ENCODE data around the gene PLGRKT.
"Not testable (repeated sequence)": the region's sequence is repeated elsewhere in the genome, so short reads cannot be mapped to it uniquely, and the experiment has no call there.

Gene PLGRKT

GRCh38 chr9:5437254-5438216 lies at the start of gene PLGRKT:
TSS of gene PLGRKT (minus strand) at chr9:5437925. CDS start at chr9:5431977, 5,948 bp downstream.
- DNase-seq (ENCODE audit: low spot score) (peak; percentile 90), FAIRE-seq (peak; percentile 80)

DNA sequence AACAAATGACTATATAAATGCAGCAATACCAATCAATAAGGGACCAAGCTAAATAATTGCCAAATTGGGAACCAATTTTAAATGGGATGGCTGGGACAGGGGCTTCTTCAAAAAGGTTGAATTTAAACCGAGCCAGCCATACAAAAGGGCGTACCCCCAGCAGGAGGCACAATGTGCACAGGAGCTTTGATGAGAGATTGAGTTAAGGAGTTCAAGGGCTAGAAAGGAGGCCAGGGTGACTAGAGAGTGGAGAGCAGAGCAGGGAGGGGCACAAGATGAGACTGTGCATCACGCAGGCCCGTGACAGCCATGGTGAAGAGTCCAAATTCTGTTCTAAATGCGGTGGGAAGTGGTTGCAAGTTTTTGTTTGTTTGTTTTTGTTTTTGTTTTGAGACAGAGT lies 49.3 kb upstream of the PLGRKT start:
- DNase-seq (ENCODE audit: low spot score) (no peak), FAIRE-seq (no peak)

DNA sequence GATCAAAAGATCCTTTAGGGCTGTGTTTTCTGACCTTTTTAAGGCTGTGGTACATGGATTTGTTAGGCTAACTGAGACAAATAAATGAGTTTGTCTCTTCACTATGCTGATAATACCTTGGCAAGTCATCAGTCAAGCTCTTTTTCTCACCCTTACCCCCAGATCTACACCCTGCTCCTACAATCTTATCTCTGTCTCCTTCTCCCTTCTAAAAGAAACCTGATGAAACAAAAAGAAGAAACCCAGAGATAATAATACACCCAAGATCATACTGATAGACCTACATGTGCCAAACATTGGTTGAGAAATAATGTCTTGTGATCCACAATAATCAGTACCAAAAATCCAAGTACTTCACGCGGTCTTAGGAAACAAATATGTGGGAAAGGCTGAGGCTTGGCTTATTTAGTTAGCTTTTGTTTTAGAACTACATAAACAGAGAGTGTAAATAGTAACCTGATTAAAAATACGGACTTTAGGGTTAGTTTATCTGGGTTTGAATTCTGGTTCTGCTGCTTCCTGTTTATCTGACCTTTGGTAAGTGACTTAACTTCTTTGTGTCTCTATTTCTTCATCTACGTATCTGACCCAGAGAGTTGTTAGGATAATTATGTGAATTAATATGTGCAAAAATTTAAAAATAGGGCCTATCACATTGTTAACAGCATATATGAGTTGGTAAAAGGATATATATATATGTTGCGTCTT lies 47.8 kb upstream of the PLGRKT start:
- DNase-seq (ENCODE audit: low spot score) (no peak), FAIRE-seq (no peak)

DNA sequence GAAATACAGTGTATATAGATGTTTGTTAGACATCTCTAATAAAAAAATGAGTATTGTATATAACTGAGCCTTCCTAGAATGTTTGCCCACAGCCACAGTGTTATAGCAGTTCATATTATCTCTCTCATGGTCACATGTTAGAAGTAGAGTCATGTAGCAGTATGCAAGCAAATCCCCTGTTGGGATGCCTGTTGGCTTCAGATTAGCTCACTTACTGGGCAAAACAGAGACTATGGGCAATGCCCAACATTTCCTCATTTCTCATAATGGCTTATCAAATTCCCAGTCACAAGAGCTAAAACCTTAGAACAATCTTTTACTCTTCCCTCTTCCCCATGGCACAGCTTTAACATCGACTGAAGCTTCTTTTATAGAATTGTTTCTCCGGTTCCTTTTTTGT lies 45.6 kb upstream of the PLGRKT start:
- FAIRE-seq, result no peak
- no peak for DNase-seq (ENCODE audit: low spot score)

DNA sequence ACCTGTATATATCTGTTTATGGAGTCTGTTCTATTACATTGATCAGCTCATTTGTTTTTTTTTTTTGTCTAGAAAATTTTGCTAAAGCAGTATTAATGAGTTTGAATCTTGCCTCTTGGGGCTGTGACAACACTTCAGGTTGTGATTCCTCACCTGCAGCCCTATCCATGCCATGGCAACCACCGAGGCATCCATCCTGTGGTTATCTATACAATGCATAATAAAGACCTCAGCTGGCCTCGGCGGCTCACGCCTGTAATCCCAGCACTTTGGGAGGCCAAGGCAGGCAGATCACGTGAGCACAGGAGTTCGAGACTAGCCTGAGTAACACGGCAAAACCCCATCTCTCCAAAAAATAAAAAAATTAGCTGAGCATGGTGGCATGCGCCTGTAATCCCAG lies 44.5 kb upstream of the PLGRKT start:
- FAIRE-seq, result no peak

DNA sequence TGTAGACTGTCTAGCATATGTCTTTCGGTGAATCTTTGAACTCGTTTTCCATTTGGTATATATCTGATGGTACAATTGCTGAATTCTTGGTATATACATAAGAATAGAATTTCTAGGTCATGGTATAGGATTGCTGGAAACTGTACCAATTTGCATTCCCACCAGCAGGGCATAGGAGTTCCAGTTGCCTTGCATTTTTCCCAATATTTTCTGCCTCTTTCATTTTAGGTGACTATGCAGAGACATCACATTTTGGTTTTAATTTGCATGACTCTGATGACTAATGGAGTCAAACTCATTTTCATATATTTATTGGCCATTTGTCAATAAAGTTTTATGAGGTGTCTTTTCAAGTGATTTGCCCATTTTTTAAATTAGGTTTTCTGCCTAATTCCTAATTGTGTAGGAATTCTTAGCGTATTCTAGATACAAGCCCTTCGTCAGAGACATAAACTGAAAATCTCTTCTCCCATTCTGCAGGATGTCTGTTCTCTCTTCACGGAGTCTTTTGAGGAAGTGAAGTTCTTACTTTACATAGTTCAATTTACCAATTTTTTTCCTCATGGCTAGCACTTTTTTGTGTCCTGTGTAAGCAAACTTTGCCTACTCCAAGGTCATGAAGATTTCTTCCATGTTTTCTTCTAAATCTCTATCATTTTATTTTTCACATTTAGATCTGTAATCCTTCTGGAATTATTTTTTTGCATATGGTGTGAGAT lies 43.8 kb upstream of the PLGRKT start:
- DNase-seq (ENCODE audit: low spot score), result no peak
- no peak for FAIRE-seq

More for the DNA sequence above, 44.5 kb upstream of the PLGRKT start:
- DNase-seq (ENCODE audit: low spot score), result no peak

GRCh38 chr9:5480919-5481318 lies 43.2 kb upstream of the PLGRKT start:
- FAIRE-seq (no peak), DNase-seq (ENCODE audit: low spot score) (no peak)

- no peak for FAIRE-seq
- DNase-seq (ENCODE audit: low spot score), result no peak
Observed at GRCh38 chr9:5479994-5480694, 42.4 kb upstream of the PLGRKT start.

DNA sequence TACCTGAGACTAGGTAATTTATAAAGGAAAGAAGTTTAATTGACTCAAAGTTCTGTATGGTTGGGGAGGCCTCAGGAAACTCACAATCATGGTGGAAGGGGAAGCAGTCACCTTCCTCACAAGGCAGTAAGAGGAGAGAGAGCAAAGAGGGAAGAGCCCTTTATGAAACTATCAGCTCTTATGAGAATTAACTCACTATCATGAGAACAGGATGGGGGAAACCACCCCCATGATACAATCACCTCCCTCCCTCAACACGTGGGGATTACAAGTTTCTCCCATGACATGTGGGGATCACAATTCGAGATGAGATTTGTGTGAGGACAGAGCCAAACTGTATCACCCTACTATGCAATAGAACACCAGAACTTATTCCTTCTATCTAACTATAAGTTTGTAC lies 40.5 kb upstream of the PLGRKT start:
- DNase-seq (ENCODE audit: low spot score) (no peak), FAIRE-seq (no peak)

DNA sequence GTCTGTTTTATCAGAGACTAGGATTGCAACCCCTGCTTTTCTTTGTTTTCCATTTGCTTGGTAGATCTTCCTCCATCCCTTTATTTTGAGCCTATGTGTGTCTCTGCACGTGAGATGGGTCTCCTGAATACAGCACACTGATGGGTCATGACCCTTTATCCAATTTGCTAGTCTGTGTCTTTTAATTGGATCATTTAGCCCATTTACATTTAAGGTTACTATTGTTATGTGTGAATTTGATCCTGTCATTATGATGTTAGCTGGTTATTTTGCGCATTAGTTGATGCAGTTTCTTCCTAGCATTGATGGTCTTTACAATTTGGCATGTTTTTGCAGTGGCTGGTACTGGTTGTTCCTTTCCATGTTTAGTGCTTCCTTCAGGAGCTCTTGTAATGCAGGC lies 37.9 kb upstream of the PLGRKT start:
- DNase-seq (ENCODE audit: low spot score); FAIRE-seq: not testable (repeated sequence)

GRCh38 chr9:5470816-5471215 lies 33.1 kb upstream of the PLGRKT start:
- FAIRE-seq, result no peak
- DNase-seq (ENCODE audit: low spot score), result no peak

- no peak for DNase-seq (ENCODE audit: low spot score)
- no peak for FAIRE-seq
Observed at GRCh38 chr9:5470122-5470521, 32.4 kb upstream of the PLGRKT start.

GRCh38 chr9:5468850-5469249 lies 31.1 kb upstream of the PLGRKT start:
- no peak for FAIRE-seq
- no peak for DNase-seq (ENCODE audit: low spot score)

- DNase-seq (ENCODE audit: low spot score), result no peak
- no peak for FAIRE-seq
Observed at GRCh38 chr9:5466766-5467165, 29.0 kb upstream of the PLGRKT start.

DNA sequence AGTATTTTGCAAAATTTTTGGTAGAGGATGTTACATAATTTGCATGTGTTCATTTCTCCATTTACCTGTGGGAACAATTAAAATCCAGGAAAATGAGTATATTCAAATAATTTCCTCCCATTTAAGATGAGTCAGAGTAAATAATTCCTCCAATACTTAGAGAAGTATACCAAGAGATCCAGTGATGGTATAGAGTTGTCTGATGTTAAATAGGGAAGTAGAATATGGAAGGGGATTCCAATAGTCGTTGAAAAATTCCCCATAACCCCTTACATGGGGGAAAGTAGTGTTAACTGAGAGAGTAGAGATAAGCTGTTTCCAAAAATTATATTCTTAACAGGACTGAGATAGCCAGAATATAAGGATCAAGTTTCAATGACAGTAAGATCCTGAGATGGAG lies 28.3 kb upstream of the PLGRKT start:
- FAIRE-seq (no peak), DNase-seq (ENCODE audit: low spot score) (no peak)

DNA sequence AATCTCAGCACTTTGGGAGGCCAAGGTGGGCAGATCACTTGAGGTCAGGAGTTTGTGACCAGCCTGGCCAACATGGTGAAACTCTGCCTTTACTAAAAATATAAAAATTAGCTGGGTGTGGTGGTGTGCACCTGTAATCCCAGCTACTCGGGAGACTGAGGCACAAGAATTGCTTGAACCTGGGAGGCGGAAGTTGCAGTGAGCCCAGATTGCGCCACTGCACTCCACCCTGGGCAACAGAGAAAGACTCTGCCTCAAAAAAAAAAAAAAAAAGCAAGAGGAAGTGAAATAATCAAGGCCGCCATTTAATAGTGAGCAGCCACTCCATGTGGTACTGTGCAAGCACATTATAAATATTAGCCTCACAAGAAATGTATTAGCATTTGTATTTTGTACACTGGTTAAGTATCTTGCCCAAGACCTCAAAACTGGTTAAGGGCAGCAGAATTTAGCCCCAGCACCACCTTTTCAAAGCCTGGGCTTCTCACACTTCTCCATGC lies 27.2 kb upstream of the PLGRKT start:
- not testable (repeated sequence) for DNase-seq (ENCODE audit: low spot score)

DNA sequence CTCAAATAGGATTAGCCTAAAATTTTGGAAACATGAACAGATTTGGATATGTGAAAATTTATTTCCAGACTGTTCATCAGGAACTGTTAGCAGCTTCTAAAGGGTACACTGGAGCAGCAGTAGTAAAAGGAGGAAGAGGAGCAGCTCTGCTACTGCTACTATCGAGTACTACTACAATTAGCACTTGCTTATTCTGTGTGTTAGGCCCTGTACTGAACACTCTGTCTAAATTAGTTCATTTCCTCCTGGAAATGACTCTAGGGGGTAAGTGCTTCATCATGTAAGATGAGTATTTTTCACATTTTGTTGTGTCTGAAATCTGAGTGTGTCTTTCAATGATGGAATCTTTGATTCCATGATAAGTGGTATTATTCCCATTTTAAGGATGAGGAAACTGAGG lies 22.4 kb upstream of the PLGRKT start:
- FAIRE-seq (no peak), DNase-seq (ENCODE audit: low spot score) (no peak)

More for the DNA sequence above, 27.2 kb upstream of the PLGRKT start:
- FAIRE-seq, result not testable (repeated sequence)

- FAIRE-seq (no peak), DNase-seq (ENCODE audit: low spot score) (peak; percentile 33)
Observed at GRCh38 chr9:5459289-5459829, 21.6 kb upstream of the PLGRKT start.

DNA sequence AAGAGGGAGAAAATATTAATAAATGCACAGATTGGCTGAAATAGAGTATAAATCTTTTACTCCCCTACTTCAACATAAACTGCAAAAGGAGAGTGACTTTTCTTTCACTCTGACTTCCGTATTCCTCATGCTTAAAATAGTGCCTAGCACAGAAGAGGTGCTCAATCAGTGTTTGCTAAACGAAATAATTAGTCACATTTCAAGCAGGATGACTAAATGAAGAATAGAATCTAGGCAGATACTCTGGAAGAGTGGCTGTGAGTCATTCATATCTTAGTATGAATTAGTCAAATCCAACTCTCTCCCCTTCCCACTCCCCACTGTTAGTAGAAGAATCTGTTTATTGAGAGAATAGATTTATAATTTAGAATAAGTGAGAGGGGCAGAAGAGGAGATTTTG lies 17.5 kb upstream of the PLGRKT start:
- FAIRE-seq, result peak; percentile 91

GRCh38 chr9:5453673-5454072 lies 15.9 kb upstream of the PLGRKT start:
- FAIRE-seq (no peak), DNase-seq (ENCODE audit: low spot score) (no peak)

More for the DNA sequence above, 17.5 kb upstream of the PLGRKT start:
- DNase-seq (ENCODE audit: low spot score), result peak; percentile 70

- DNase-seq (ENCODE audit: low spot score) (no peak), FAIRE-seq (peak; percentile 45)
Observed at GRCh38 chr9:5453004-5453403, 15.3 kb upstream of the PLGRKT start.
